GM19372 (cell line): ENCODE measurements around the gene HECTD1.
"Not testable (repeated sequence)": the region's sequence is repeated elsewhere in the genome, so short reads cannot be mapped to it uniquely, and the experiment has no call there.

Source experiments
- ATAC-seq: cut with Tn5 transposase; IDR thresholded peaks from one replicate; pipeline ENCODE4 v1.9.1; 2021; ENCODE audit warnings: mild to moderate bottlenecking, low read depth, moderate library complexity; ENCODE audit not compliant: unreplicated experiment

Gene HECTD1

DNA sequence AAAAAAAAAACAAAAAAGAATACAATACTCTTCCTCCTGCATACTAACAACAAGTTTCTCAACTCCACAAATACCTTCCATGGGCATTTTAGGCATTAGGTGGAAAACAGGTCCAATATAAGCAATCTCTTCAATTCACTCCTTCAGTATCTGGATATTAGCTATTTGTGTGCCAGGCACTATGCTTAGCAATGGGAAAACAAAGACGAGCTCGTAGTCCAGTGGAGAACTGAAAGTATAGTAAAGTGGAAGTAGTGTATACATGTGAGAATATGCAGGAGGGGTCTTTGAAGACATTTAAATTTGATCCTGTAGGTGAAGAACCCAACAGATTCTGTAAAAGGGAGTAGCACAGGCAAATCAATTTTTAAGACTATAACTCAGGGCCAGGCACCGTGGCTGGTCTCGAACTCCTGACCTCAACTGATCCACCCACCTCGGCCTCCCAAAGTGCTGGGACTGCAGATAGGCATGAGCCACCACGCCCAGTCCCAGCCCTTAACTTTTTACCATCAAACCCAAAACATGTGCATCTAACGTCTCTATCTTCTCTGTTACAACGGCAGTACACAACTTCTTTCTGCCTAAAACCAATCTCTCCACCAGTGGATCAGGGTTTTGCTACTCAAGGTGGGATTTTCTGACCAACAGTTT is 10.6 kb downstream of the HECTD1 start:
- ATAC-seq, result no peak

DNA sequence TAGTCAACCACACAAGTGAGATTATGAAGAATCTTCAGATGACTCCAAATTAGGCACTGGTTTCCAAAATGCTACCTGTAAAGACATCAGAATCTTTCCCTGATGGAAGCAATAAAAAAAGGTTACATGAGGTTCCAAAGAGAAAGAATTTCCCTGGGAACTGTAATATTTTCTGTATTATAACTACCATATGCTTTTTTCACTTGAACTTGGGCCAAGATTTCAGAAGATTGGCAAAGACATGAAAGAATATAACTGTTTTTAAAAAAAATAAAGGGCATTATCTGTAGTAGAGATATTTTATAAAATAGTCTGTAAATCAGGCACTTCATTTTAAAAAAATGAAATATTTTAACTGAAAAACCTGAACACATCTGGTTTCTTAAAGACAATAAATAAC is 12.9 kb downstream of the HECTD1 start:
- ATAC-seq, result no peak

DNA sequence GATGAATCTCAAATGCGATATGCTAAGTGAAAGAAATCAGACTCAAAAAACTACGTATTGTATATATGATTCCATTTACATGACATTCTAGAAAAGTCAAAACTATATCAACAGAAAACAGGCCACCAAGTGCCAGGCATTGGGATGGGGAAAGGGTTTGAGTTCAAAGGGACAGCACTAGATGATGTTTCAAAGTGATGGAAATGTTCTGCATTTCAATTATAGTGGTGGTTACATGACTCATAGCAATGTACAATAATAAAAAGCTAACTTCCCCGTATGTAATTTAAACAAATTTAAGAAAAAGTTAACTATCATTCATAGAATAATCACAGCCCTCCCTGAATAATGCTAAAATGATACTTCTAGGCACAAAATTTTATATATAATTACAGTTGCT is 13.5 kb downstream of the HECTD1 start:
- ATAC-seq, result no peak

DNA sequence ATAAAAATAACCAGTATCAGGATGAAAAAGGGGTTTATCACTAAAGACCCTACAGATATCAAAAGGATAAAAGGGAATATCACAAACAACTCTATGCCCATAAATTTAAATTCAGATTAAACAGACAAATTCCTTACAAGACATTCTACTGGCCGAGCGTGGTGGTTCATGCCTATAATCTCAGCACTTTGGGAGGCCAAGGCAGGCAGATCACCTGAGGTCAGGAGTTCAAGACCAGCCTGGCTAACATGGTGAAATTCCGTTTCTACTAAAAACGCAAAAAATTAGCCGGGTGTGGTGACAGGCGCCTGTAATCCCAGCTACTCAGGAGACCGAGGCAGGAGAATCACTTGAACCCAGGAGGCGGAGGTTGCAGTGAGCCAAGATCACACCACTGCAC is 15.0 kb downstream of the HECTD1 start:
- not testable (repeated sequence) for ATAC-seq

DNA sequence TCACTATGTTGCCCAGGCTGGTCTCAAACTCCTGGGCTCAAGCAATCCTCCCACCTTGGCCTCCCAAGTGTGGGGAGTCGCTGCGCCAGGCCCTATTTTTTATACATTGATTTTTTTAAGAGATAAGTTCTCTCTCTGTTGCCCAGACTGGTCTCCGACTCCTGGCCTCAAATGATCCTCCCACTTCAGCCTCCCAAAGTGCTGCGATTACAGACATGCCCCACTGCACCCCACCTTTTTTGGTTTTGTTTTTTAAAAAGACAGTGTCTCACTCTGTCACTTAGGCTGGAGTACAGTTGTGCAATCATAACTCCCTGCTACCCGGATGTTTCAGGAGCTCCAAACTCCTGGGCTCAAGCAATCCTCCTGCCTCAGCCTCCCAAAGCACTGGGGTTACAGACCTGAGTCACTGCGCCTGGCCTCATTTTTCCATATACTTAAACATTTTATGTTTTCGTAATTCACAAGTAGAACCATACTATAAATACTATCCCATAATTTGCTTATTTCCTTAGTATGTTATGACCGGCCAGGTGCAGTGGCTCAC is 16.8 kb downstream of the HECTD1 start:
- no peak for ATAC-seq

DNA sequence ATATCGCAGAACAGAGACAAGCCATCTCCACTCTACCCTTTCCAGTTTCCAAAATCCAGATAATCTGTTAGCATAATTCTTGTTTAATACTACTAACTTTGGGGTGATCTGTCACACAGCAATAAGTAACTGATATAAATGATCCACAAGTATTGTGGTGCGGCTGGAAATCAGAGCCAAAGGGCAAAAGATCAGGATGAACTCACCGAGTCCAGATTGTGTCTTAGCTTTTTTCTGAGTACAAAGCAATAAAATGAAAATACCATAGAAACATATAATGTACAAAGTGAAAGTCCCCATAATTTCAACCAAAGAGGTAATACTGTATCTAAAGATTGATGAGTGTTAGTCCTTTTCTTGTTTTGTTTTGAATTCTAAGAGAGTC is 17.4 kb downstream of the HECTD1 start:
- ATAC-seq, result no peak

DNA sequence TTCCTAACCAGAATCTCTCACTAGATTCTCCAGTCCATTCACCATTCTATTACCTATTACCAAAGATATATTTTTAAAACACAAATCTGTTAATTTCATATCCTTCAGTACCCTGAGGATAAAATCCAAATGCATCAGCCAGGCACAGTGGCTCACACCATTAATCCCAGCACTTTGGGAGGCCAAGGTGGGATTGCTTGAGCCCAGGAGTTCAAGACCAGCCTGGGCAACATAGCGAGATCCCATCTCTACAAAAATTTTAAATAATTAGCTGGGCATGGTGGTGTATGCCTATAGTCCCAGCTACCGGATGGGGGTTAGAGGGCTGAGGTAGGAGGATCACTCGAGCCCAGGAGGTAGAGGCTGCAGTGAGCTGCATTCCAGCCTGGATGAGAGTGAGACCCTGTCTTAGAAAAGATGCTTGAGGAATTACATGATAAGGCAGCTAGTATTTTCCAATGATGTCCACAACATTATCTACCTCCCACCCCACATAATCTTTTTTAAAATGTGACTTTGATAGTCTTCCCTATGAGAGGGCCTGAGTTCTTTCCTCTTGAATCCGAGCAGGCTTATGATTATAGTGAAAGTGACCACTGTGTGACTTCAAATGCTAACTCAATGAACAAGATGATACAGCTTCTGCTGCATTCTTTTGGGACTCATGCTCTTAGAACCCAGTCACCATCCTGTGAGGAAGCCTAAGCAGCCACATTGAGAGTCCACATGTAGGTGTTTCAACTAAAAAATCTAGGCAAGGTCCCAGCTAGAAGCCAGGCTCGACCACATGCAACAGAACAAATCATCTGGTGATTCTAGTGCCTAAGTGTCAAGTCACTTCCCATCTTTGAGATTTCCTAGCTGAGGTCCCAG is 18.0 kb downstream of the HECTD1 start:
- ATAC-seq, result no peak

DNA sequence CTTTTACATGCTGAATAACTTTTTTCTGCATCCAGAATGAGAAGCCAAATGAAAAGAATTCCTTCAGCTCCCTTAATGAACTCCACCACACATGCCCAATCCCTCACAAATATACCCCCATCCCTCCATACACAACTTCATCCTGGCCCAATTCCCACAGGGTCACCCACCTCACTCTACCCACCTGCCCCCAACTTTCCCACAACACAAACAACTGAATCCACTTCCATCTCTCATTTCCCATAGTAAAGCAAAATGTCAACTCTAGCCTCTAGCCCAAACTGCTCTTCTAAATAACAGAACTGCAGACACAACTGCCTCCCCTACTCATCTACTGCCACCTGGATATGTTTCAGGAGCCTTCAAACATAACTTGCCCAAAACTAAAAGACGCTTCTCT is 18.8 kb downstream of the HECTD1 start:
- no peak for ATAC-seq

DNA sequence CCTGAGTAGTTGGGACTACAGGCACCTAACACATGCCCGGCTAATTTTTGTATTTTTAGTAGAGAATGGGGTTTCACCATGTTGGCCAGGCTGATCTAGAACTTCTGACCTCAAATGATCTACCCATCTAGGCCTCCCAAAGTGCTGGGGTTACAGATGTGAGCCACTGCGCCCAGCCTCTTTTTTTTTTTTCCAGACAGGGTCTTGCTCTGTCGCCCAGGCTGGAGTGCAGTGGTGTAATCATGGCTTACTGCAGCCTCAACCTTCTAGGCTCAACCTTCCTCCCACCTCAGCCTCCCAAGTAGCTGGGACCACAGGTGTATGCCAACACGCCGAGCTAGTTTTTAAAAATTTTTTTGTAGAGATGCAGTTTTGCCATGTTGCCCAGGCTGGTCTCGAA is 25.6 kb downstream of the HECTD1 start:
- ATAC-seq, result not testable (repeated sequence)

DNA sequence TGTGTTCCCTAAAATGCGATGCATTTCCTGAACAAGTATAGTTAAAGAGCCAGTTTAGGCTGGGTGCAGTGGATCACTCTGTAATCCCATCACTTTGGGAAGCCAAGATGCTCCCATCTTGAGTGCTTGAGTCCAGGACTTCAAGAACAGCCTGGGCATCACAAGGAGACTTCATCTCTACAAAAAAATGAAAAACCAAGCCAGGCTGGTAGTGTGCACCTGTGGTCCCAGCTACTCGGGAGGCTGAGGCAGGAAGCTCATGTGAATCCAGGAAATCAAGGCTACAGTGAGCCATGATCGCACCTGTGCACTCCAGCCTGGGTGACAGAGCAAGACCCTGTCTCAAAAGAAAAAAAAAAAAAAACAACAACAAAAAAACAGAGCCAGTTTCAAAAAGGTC is 26.3 kb downstream of the HECTD1 start:
- no peak for ATAC-seq

DNA sequence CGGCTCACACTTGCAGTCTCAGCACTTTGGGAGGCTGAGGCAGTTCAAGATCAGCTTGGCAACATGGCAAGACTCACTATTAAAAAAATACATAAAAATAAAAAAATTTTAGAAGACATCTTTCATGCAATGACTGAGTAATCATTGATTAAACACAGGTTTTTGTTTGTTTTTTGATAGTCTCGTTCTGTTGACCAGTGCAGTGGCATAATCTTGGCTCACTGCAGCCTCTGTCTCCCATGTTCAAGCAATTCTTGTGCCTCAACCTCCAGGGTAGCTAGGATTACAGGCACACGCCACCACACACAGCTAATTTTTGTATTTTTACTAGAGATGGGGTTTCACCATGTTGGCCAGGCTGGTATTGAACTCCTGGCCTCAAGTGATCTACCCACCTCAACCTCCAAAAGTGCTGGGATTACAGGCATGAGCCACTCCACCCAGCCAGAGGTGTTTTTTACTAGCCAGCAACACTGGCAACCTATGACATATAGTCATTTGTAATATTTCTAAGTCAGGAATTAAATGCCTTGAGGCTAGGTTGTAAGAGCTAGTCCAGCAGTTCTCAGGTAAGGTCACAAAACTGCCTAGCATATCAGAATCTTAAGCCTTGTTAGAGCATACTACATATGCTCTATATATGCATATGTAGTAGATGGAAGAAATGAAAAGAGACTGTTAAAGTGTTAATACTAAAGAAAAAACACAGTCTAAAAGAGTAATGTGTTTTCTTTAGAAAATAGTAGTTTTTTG is 27.1 kb downstream of the HECTD1 start:
- no peak for ATAC-seq

DNA sequence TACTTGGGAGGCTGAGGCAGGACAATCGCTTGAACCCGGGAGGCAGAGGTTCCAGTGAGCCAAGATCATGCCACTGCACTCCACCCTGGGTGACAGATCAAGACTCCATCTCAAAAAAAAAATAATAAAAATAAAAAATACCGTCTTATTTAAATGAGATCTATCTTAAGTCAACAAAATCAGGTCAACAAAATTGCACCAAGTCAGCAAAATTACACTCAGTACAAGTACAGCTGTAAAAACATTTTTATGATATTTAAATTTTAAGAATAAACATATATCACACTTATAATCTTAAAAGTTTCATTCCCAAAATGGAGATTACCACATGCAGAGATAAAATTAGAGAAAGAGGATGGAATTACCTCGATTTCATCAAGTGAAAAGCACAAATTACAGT is 33.2 kb downstream of the HECTD1 start:
- ATAC-seq, result no peak

DNA sequence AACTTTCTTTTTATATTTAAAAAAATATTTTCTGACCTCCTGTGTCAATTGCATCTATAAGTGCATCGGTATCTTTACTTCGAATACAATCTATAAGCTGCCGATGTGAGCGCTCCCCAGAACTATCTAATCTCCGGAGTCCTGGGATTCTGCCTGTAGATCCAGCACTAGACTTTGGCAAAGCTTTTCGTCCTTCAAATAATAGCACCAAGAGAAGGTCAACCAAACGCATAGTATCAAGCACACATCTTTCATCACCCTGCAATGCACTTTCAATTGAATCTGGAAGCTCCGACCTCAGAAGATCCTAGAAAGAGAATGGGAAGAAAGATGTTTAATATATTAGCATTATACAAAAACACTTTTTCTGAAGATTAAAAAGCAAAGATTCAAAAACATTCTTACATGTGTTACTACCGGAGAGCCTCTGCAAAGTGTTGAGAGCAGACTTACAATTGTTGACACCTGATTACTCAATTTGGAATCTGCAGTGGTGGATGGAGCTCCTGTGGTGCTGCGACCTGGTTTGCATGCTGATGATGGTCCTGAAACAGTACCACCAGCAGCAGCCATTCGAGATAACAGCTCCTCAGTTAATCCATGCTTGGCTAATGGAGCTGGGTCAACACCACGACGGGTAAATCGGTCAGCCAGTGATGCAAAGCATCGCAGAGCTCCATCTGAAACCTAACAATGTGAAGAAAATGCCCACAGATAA is 34.3 kb downstream of the HECTD1 start:
- no peak for ATAC-seq

DNA sequence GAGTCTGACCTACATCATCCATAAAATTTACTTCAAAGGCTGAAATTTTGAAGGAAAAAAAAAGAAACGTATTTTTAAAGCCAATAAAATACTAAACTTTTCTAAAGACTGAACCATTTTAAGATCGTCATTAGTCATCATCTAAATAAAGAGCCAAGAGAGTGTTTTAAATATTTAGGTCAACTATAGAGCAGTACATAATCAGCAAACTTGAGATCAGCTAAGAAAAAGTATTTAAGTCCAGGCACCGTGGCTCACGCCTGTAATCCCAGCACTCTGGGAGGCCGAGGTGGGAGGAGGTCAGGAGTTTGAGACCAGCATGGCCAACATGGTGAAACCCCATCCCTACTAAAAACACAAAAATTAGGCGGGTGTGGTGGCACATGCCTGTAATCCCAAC is 35.5 kb downstream of the HECTD1 start:
- ATAC-seq, result no peak

DNA sequence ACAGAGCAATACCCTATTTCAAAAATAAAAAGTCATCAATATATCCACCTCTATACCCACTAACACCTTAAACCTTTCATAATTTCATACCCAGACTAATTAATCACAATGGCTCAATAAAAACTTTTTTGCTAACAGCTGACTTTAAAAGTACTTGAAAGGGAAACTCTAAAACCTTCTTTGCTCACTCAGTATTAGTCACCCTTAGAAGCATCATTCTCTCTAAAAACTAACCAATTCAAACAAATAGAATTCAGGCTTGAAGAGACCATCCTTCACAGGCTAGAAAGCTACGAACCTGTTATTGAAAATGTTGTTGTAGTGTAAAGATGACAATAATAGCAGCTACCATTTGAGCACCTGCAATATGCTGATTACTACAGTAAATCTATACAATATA is 37.2 kb downstream of the HECTD1 start:
- ATAC-seq, result no peak

DNA sequence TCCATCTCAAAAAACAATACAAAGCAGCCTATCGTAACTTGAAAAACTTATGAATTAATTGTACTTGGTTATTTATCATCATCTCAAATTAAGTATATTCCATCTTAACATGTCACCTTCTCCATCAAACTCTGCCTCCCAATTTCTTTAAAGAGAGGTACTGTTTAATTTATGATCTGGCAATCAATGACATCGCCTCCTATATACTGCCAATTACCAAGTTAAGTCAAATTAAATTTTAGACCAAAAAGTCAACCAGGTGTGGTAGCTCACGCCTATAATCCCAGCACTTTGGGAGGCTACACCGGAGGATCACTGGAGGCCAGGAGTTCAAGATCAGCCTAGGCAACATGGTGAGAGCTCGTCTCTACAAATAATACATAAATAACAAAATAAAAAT is 37.7 kb downstream of the HECTD1 start:
- no peak for ATAC-seq

DNA sequence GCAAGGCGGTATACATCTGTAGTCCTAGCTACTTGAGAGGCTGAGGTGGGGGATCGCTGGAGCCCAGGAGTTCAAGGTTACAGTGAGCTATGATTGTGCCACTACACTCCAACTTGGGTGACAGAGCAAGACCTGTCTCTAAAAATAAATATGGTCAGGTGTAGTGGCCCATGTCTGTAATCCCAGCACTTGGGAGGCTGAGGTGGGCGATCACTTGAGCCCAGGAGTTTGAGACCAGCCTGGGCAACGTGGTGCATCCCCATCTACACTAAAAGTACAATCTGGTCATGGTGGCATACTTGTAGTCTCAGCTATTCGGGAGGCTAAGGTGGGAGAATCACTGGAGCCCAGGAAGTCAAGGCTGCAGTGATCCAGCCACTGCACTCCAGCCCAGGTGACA is 40.6 kb downstream of the HECTD1 start:
- no peak for ATAC-seq

DNA sequence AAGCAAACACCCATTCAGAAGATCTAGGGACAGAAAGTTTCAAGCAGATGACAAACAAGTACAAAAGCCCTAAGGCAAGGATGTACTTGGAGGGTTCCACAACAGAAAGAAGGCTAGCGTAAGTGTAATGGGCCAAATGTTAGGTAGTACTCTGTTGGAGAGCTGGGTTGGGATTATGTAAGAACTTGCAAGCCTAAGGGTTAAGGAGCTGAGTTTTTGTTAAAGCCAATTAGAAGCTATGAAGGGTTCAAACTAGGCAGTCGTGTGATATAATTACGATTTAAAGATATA is 41.4 kb downstream of the HECTD1 start:
- no peak for ATAC-seq

DNA sequence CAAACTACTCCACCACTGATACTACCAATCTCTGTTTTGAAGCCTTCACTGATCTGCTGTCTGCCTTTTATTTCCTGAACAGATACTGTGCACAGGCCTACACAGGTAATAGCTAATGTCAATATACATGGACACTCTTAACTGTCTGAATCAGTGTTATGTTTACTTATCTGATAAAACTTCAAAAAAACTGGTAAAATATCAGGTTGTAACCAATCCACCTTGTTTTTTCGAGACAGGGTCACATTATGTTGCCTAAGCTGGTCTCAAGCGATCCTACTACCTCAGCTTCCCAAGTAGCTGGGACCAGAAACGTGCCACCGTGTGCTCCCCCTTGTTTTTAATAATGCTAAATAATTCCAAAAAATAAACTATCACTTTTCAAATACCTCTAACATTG is 43.5 kb downstream of the HECTD1 start:
- ATAC-seq, result no peak

DNA sequence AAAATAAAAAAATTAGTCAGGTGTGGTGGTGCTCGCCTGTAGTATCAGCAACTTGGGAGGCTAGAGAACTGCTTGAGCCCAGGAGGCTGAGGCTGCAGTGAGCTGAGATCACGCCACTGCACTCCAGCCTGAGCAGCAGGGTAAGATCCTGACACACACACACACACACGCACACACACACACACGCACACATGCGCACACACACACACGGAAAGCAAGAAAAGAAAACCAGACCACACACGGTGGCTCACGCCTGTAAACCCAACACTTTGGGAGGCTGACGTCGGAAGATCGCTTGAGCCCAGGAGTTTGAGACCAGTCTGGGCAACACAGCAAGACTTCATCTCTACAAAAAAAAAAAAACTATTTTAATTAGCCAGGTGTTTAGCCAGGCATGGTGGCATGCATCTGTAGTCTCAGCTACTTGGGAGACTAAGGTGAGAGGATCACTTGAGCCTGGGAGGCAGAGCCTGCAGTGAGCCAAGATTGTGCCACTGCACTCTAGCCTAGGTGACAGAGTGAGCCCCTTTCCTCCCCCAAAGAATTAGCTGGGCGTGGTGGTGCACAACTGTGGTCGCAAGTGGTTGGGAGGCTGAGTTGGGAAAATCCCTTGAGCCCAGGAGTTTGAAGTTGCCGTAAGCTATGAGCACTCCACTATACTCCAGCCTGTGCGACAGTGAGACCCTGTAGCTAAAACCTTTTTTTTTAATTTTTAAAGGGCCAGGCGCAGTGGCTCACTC is 44.5 kb downstream of the HECTD1 start:
- ATAC-seq, result no peak
